RWPE1 (cell line): Measurements from ENCODE around the gene SETD3.

Experiments used
- CTCF ChIA-PET: fragments of 350-600 bp; sonication (Branson Sonifier 250); formaldehyde crosslinking; extraction: SDS; loops from one replicate; lab custom pipeline; 2021; lab: Yijun Ruan, JAX
- POLR2A ChIA-PET: fragments of 400-600 bp; formaldehyde crosslinking; extraction: SDS; loops from one replicate; lab custom pipeline; 2020; ENCODE audit warnings: antibody characterized with exemption; ENCODE audit not compliant: low non-redundant PET; lab: Yijun Ruan, JAX
- DNase-seq: peaks from one replicate; pipeline ENCODE4 v3.0.0; 2012; ENCODE audit warnings: low spot score
- H3K27ac ChIP-seq: fragments of 450-650 bp; 2 replicates; pipeline ENCODE4 v1.5.1; 2017
- CTCF ChIP-seq: fragments of 450-650 bp; conservative IDR thresholded peaks from 2 replicates; pipeline ENCODE4 v1.5.1; 2017; ENCODE audit warnings: low read depth, mild to moderate bottlenecking

The SETD3 gene

GRCh38 chr14:99435327-99435726 lies 45.3 kb downstream of the SETD3 start:
- ChIA-PET POLR2A (no interaction called here), CTCF (interaction anchor here (0.6 to 1.0 kb wide), 4 partner anchors 9 to 203 kb away, joined by 3 to 4 read pairs (median 3); no protein-coding TSS in a partner anchor)
- no peak overlapping the region for H3K27ac ChIP-seq
- DNase-seq: no peak
- no peak for TF ChIP-seq CTCF

GRCh38 chr14:99432485-99432884 lies 48.2 kb downstream of the SETD3 start:
- ChIA-PET CTCF (no interaction called here), POLR2A (no interaction called here)
- no peak overlapping the region for H3K27ac ChIP-seq
- TF ChIP-seq CTCF: no peak
- DNase-seq: no peak

- no peak overlapping the region for H3K27ac ChIP-seq
- DNase-seq: no peak
- CTCF ChIA-PET: no interaction called here
- POLR2A ChIA-PET: no interaction called here
- no peak for TF ChIP-seq CTCF
Measured at GRCh38 chr14:99431986-99432385, 48.7 kb downstream of the SETD3 start.

- peak; percentile 13 for DNase-seq
- ChIA-PET POLR2A (no interaction called here), CTCF (no interaction called here)
- TF ChIP-seq CTCF: 0 out of 2 replicates have a peak, but pooled peaks have one; percentile 12
- no peak overlapping the region for H3K27ac ChIP-seq
Measured at GRCh38 chr14:99430491-99430890, 50.2 kb downstream of the SETD3 start.

- no peak for TF ChIP-seq CTCF
- CTCF ChIA-PET: no interaction called here
- POLR2A ChIA-PET: interaction anchor here (0.6 kb wide), 1 partner anchor 243 kb away, joined by 4 read pairs; no protein-coding TSS in a partner anchor
- DNase-seq: no peak
- H3K27ac ChIP-seq: peak overlapping the region; percentile 20; the same call in 1 of the 2 replicates
Measured at GRCh38 chr14:99427632-99428300, 52.9 kb downstream of the SETD3 start.

- ChIA-PET POLR2A (no interaction called here), CTCF (no interaction called here)
- no peak for DNase-seq
- H3K27ac ChIP-seq: no peak overlapping the region
- no peak for TF ChIP-seq CTCF
Measured at GRCh38 chr14:99426813-99427346, 53.8 kb downstream of the SETD3 start.
